ENCODE results near the gene N4BP3. TPM values are rescaled to one million over a fixed set of nuclear protein-coding genes. Genes with fewer than 3 reads are reported as not detected.
A peak's percentile ranks its signal among the peaks of the same experiment; 100 is the strongest.
"Not testable (repeated sequence)": the region's sequence is repeated elsewhere in the genome, so short reads cannot be mapped to it uniquely, and the experiment has no call there.

N4BP3 gene
- total and polyA plus RNA-seq, 4 donors, result 6.1 to 11.4 (median 8.6) TPM

DNA sequence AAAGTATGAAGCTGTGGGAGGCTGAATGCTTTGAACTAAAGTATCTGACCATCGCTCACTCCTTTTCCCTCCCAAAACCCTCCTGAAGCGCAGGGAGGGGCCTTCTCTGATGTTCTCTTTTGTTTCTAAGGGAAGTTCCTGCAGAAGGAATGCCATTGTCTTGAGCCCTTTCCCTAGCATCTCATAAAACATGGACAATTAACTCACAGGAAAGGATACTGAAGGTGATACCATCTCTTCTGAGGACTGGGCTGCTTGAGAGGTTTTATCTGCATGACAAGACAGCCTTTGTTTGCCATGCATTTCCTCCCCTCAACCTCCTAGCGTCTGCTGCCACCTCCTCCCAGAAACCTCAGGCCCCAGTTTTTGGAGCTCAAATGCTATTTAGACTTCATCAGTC is 13.2 kb downstream of the N4BP3 start:
- ATAC-seq (ENCODE audit: insufficient read depth, low FRiP score), result no peak
- DNase-seq, result no peak
- no peaks in the 10 kb centered on the region for H3K27me3 ChIP-seq (ENCODE audit: control insufficient read depth in 3 of 3, insufficient read depth in 3 of 3, low read length in 2 of 3)
- H3K36me3 ChIP-seq (ENCODE audit: control insufficient read depth in 4 of 4, insufficient read depth in 4 of 4, low read length in 4 of 4), result peaks cover 0 to 3% (median 0%) of the 10 kb centered on the region in 4 donors
- H3K27ac ChIP-seq (ENCODE audit: low read depth in 1 of 2, low read length in 1 of 2), result no peak overlapping the region
- H3K9ac ChIP-seq (ENCODE audit: insufficient read depth in 1 of 2, low read length in 2 of 2), result no peak overlapping the region
- H3K4me1 ChIP-seq (ENCODE audit: control insufficient read depth in 5 of 5, insufficient read depth in 5 of 5, low read length in 5 of 5), result peaks cover 0 to 22% (median 10%) of the 10 kb centered on the region in 5 donors
- no peak overlapping the region for H3K4me3 ChIP-seq
- no peaks in the 10 kb centered on the region for H3K9me3 ChIP-seq (ENCODE audit: control insufficient read depth in 4 of 4, insufficient read depth in 3 of 4, low read length in 3 of 4)
- WGBS, 2 donors, result 52 to 57% methylated on average over 3 of the region's 3 CpGs
- no peak for TF ChIP-seq CTCF (IDR thresholded peaks at IDR 0.05; ENCODE audit: control extremely low read depth, extremely low read depth)

DNA sequence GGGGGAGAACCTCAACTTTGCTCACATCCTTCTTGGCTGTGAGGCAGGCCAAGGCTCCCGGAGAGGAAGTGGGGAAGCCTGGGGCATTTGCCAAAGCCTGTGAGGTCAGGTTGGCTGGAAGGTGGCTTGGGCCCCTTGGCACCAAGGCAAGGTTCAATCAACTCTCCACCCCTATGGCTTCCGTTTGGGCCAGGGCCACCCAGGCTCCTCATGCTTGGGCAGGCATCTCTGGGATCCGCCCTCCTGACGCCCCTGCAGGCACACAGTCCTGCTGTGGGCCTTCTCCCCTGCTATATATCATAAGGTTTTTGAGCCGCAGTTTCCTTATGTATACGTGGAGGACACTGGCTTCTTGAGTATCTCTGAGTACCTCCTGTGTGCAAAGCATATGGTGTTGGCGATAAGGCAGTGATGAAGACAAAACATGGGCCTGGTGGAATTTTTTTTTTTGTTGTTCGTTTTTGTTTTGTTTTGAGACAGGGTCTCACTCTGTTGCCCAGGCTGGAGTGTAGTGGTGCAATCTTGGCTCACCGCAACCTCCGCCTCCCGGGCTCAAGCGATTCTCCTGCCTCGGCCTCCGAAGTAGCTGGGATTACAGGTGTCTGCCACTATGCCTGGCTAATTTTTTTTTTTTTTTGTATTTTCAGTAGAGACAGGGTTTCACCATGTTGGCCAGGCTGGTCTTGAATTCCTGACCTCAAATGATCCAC is 14.1 kb downstream of the N4BP3 start:
- not testable (repeated sequence) for H3K36me3 ChIP-seq (ENCODE audit: control insufficient read depth in 4 of 4, insufficient read depth in 4 of 4, low read length in 4 of 4); H3K27ac ChIP-seq (ENCODE audit: low read depth in 1 of 2, low read length in 1 of 2); H3K9me3 ChIP-seq (ENCODE audit: control insufficient read depth in 4 of 4, insufficient read depth in 3 of 4, low read length in 3 of 4); H3K9ac ChIP-seq (ENCODE audit: insufficient read depth in 1 of 2, low read length in 2 of 2); DNase-seq; H3K4me3 ChIP-seq; H3K27me3 ChIP-seq (ENCODE audit: control insufficient read depth in 3 of 3, insufficient read depth in 3 of 3, low read length in 2 of 3); ATAC-seq (ENCODE audit: insufficient read depth, low FRiP score)
- WGBS, 2 donors, result 56 to 72% methylated on average over 14 of the region's 14 CpGs
- H3K4me1 ChIP-seq (ENCODE audit: control insufficient read depth in 5 of 5, insufficient read depth in 5 of 5, low read length in 5 of 5), result peaks cover 0 to 21% (median 10%) of the 10 kb centered on the region in 5 donors

GRCh38 chr5:178129296-178129695 is 16.0 kb downstream of the N4BP3 start:
- Histone ChIP-seq H3K9ac (ENCODE audit: insufficient read depth in 1 of 2, low read length in 2 of 2) (no peak overlapping the region), H3K4me3 (no peak overlapping the region), H3K27ac (ENCODE audit: low read depth in 1 of 2, low read length in 1 of 2) (no peak overlapping the region), H3K36me3 (ENCODE audit: control insufficient read depth in 4 of 4, insufficient read depth in 4 of 4, low read length in 4 of 4) (peaks cover 0 to 4% (median 1%) of the 10 kb centered on the region in 4 donors), H3K27me3 (ENCODE audit: control insufficient read depth in 3 of 3, insufficient read depth in 3 of 3, low read length in 2 of 3) (no peaks in the 10 kb centered on the region), H3K4me1 (ENCODE audit: control insufficient read depth in 5 of 5, insufficient read depth in 5 of 5, low read length in 5 of 5) (peaks cover 0 to 11% (median 5%) of the 10 kb centered on the region in 5 donors), H3K9me3 (ENCODE audit: control insufficient read depth in 4 of 4, insufficient read depth in 3 of 4, low read length in 3 of 4) (no peaks in the 10 kb centered on the region)
- 89 to 96% methylated on average over 9 of the region's 9 CpGs for WGBS, 2 donors
- DNase-seq (no peak), ATAC-seq (ENCODE audit: insufficient read depth, low FRiP score) (no peak)
- TF ChIP-seq CTCF (IDR thresholded peaks at IDR 0.05; ENCODE audit: control extremely low read depth, extremely low read depth), result no peak

GRCh38 chr5:178130234-178130575 is 16.9 kb downstream of the N4BP3 start:
- Histone ChIP-seq H3K9ac (ENCODE audit: insufficient read depth in 1 of 2, low read length in 2 of 2) (peak overlapping the region in 1 of 2 donors; percentile 61), H3K4me3 (peak overlapping the region; percentile 96), H3K27ac (ENCODE audit: low read depth in 1 of 2, low read length in 1 of 2) (peak overlapping the region; percentile 94 to 96)
- not testable (repeated sequence) for H3K4me1 ChIP-seq (ENCODE audit: control insufficient read depth in 5 of 5, insufficient read depth in 5 of 5, low read length in 5 of 5); H3K9me3 ChIP-seq (ENCODE audit: control insufficient read depth in 4 of 4, insufficient read depth in 3 of 4, low read length in 3 of 4); H3K27me3 ChIP-seq (ENCODE audit: control insufficient read depth in 3 of 3, insufficient read depth in 3 of 3, low read length in 2 of 3); ATAC-seq (ENCODE audit: insufficient read depth, low FRiP score); H3K36me3 ChIP-seq (ENCODE audit: control insufficient read depth in 4 of 4, insufficient read depth in 4 of 4, low read length in 4 of 4)
- DNase-seq, result peak in 1 of 3 donors; percentile 49
- WGBS, 2 donors, result 5 to 10% methylated on average over 10 to 11 of the region's 11 CpGs
